GM12878 (cell line): ENCODE data around the gene DKK3. TPM values are rescaled to one million over a fixed set of nuclear protein-coding genes. Genes with fewer than 3 reads are reported as not detected.

Experiments used
- ATAC-seq: fragments of 200-7000 bp; cut with Tn5 transposase; 3 replicates; pipeline ENCODE4 v1.9.1; 2020; ENCODE audit warnings: mild to moderate bottlenecking, moderate library complexity
- Bru-seq: library from RNA; stranded (reverse); fragments of 400-500 nt; gene quantifications from one replicate; lab custom pipeline; 2021; lab: Mats Ljungman, UMichigan
- BruChase-seq, 2 experiments: library from RNA; stranded (reverse); fragments of 400-500 nt; gene quantifications; one replicate each; lab custom pipeline; 2021; lab: Mats Ljungman, UMichigan
- BruUV-seq: library from RNA; stranded (reverse); fragments of 400-500 nt; replicated peaks from 2 replicates; lab custom pipeline; 2021; lab: Mats Ljungman, UMichigan
- CTCF ChIA-PET: fragments of 300-600 bp; sonication (Branson Sonifier 250); formaldehyde crosslinking; extraction: SDS; loops from one replicate; lab custom pipeline; 2021; ENCODE audit warnings: inconsistent platforms; lab: Yijun Ruan, JAX
- POLR2A ChIA-PET: fragments of 350-600 bp; formaldehyde crosslinking; extraction: SDS; loops from one replicate; lab custom pipeline; 2021; ENCODE audit warnings: inconsistent platforms; lab: Charles Lee
- RAD21 ChIA-PET: fragments of 300-600 bp; sonication (Branson Sonifier 250); formaldehyde crosslinking; loops from one replicate; lab custom pipeline; 2023; ENCODE audit warnings: antibody characterized with exemption; ENCODE audit not compliant: unreplicated experiment; lab: Charles Lee
- SMC1A ChIA-PET: fragments of 300-600 bp; sonication (Branson Sonifier 250); formaldehyde crosslinking; loops from one replicate; lab custom pipeline; 2023; ENCODE audit not compliant: unreplicated experiment, uncharacterized antibody; lab: Charles Lee
- DNase-seq: peaks from one replicate; pipeline ENCODE4 v3.0.0-alpha.2; 2011; ENCODE audit warnings: low read depth, low spot score
- FAIRE-seq: peaks from 3 replicates; lab custom pipeline; 2011; peaks lifted over from hg19 to GRCh38; lab: Jason Lieb, UNC
- H2AFZ ChIP-seq: 2 replicates; pipeline ENCODE4 v1.6.0; 2011; ENCODE audit warnings: low read depth, low read length, control low read depth; ENCODE audit not compliant: control insufficient read depth
- H3K27ac ChIP-seq: 2 replicates; pipeline ENCODE4 v1.5.1; 2011; ENCODE audit warnings: control low read depth; ENCODE audit not compliant: control insufficient read depth, insufficient read depth
- H3K27me3 ChIP-seq, 2 experiments: replicated peaks in 1 of 2; 2 replicates each; pipeline versions ENCODE4 v1.6.0 to v1.6.1; 2011; ENCODE audit warnings: low read length in 1 of 2; ENCODE audit not compliant: control insufficient read depth in 2 of 2, insufficient read depth in 2 of 2
- H3K36me3 ChIP-seq, 2 experiments: 2 replicates each; pipeline ENCODE4 v1.5.1; 2011; ENCODE audit warnings: low read length in 1 of 2; ENCODE audit not compliant: control insufficient read depth in 2 of 2, insufficient read depth in 2 of 2
- H3K4me1 ChIP-seq: 2 replicates; pipeline ENCODE4 v1.6.1; 2011; ENCODE audit warnings: mild to moderate bottlenecking, low read length, moderate library complexity, mixed read lengths; ENCODE audit not compliant: control insufficient read depth, insufficient read depth
- H3K4me2 ChIP-seq: 2 replicates; pipeline ENCODE4 v1.6.0; 2011; ENCODE audit warnings: control low read depth; ENCODE audit not compliant: control insufficient read depth, insufficient read depth
- H3K4me3 ChIP-seq: fragments of 200-600 bp; sonication (generic); 2 replicates; pipeline ENCODE4 v1.5.1; 2016
- H3K79me2 ChIP-seq: 2 replicates; pipeline ENCODE4 v1.6.0; 2011; ENCODE audit warnings: low read length; ENCODE audit not compliant: control insufficient read depth, insufficient read depth
- H3K9ac ChIP-seq: 2 replicates; pipeline ENCODE4 v1.8.0; 2011; ENCODE audit warnings: low read length, control low read depth, mixed read lengths; ENCODE audit not compliant: control insufficient read depth, insufficient read depth
- H3K9me3 ChIP-seq: replicated peaks from 3 replicates; pipeline ENCODE4 v1.5.1; 2011; ENCODE audit warnings: mild to moderate bottlenecking, low read length; ENCODE audit not compliant: control insufficient read depth, insufficient read depth
- H4K20me1 ChIP-seq: 2 replicates; pipeline ENCODE4 v1.6.0; 2011; ENCODE audit not compliant: control insufficient read depth, insufficient read depth
- ASH2L ChIP-seq: fragments of 300-600, 200-600 bp; sonication (generic); IDR thresholded peaks from 2 replicates; pipeline ENCODE4 v1.6.1; 2017; ENCODE audit warnings: low read depth, mild to moderate bottlenecking, borderline replicate concordance
- ATF7 ChIP-seq: fragments of 450-650 bp; IDR thresholded peaks from 2 replicates; pipeline ENCODE4 v1.6.1; 2016; ENCODE audit warnings: low read depth, mild to moderate bottlenecking
- BCL11A ChIP-seq: IDR thresholded peaks from 2 replicates; pipeline ENCODE4 v1.6.1; 2011; ENCODE audit warnings: low read depth, low read length
- CHD2 ChIP-seq: IDR thresholded peaks from 2 replicates; pipeline ENCODE4 v1.6.1; 2011; ENCODE audit warnings: low read depth, low read length, improper control_type of control experiment, borderline replicate concordance
- ETV6 ChIP-seq, 2 experiments: fragments of 450-650 bp in 1 of 2; IDR thresholded peaks in 1 of 2; conservative IDR thresholded peaks in 1 of 2; 2 replicates each; pipeline ENCODE4 v1.6.1; 2014; ENCODE audit warnings: antibody characterized with exemption in 1 of 2, borderline replicate concordance in 1 of 2, low read depth in 1 of 2, mild to moderate bottlenecking in 1 of 2, moderate library complexity in 1 of 2
- FOS ChIP-seq: IDR thresholded peaks from 3 replicates; pipeline ENCODE4 v1.6.1; 2011; ENCODE audit warnings: borderline replicate concordance; ENCODE audit not compliant: insufficient read length; ENCODE audit errors: extremely low read depth
- HDAC2 ChIP-seq: fragments of 200-600 bp; sonication (generic); IDR thresholded peaks from 2 replicates; pipeline ENCODE4 v1.6.1; 2017
- KAT2A ChIP-seq: conservative IDR thresholded peaks from 2 replicates; pipeline ENCODE4 v1.6.1; 2011; ENCODE audit warnings: low read depth, low read length; ENCODE audit not compliant: control insufficient read depth
- MTA2 ChIP-seq: fragments of 450-650 bp; IDR thresholded peaks from 2 replicates; pipeline ENCODE4 v1.6.1; 2016; ENCODE audit warnings: low read depth, mild to moderate bottlenecking, moderate library complexity
- NFYB ChIP-seq: IDR thresholded peaks from 2 replicates; pipeline ENCODE4 v1.6.1; 2011; ENCODE audit warnings: low read depth, mild to moderate bottlenecking, low read length, improper control_type of control experiment, moderate library complexity; ENCODE audit not compliant: insufficient read depth
- PAX5 ChIP-seq: IDR thresholded peaks from 2 replicates; pipeline ENCODE4 v1.6.1; 2011; ENCODE audit warnings: low read depth, low read length, borderline replicate concordance
- POU2F2 ChIP-seq: IDR thresholded peaks from 3 replicates; pipeline ENCODE4 v1.6.1; 2011; ENCODE audit warnings: low read depth, mild to moderate bottlenecking, low read length, borderline replicate concordance
- YBX1 ChIP-seq: fragments of 450-650 bp; IDR thresholded peaks from 2 replicates; pipeline ENCODE4 v1.6.1; 2016; ENCODE audit warnings: antibody characterized with exemption
- WGBS: methylation state at CpG from one replicate; pipeline ENCODE4 v1.1.6; 2016; ENCODE audit warnings: low lambda C conversion rate; ENCODE audit not compliant: insufficient replicate concordance, insufficient coverage; ENCODE audit errors: missing lambda C conversion rate; 5-methylcytosine and 5-hydroxymethylcytosine counted together
- in situ Hi-C: fragments of 300-500 bp; cut with MboI; formaldehyde crosslinking; loops from 9 replicates; pipeline ENCODE4 v1.14.3; 2018; ENCODE audit warnings: mixed read lengths
- intact Hi-C: fragments of 100-400 bp; cut with micrococcal nuclease; formaldehyde crosslinking; loops from one replicate; pipeline ENCODE4 v1.14.2; 2022; ENCODE audit not compliant: unreplicated experiment
- long read RNA-seq, 2 experiments: library from polyadenylated mRNA; unstranded; transcript quantifications; one replicate each; pipeline ENCODE4 v2.0.0, GENCODE V29; 2019 to 2020
- polyA minus RNA-seq, 3 experiments: library from RNA; depleted of rRNA, polyadenylated mRNA; stranded (reverse); fragments of >200 nt; gene quantifications; 2 replicates each; pipeline ENCODE4 v1.2.3, GENCODE V29; 2011
- polyA plus RNA-seq, 11 experiments: library from polyadenylated mRNA; depleted of rRNA in 4 of 11; unstranded in 6 of 11; stranded (reverse) in 5 of 11; fragments of >200 nt; fragmentation: Nextera tagmentation in 4 of 11; fragmentation: Illumina TruSeq in 1 of 11; extraction: Ambion mirVana in 4 of 11; extraction: Trizol in 1 of 11; gene quantifications; 1 replicate in 1 of 11; 2 replicates in 10 of 11; pipeline versions ENCODE4 v1.2.1 to v1.2.3, GENCODE V29; 2011 to 2016; ENCODE audit warnings: inconsistent platforms in 2 of 11, missing spikeins in 2 of 11, low read depth in 1 of 11
- total RNA-seq, 4 experiments: library from RNA; depleted of rRNA in 3 of 4; stranded (reverse); fragments of >200 nt in 3 of 4; fragmentation: Illumina TruSeq in 1 of 4; extraction: Trizol in 1 of 4; gene quantifications; 2 replicates each; pipeline versions ENCODE4 v1.2.1 to v1.2.3, GENCODE V29; 2013 to 2021
- TF ChIP-seq, protein P1 (sequence below): fragments of 450-650 bp; IDR thresholded peaks from 2 replicates; pipeline ENCODE4 v1.6.1; 2016; ENCODE audit warnings: mild to moderate bottlenecking
- TF ChIP-seq, protein P2 (sequence below): fragments of 450-650 bp; IDR thresholded peaks from 2 replicates; pipeline ENCODE4 v1.6.1; 2018; ENCODE audit warnings: mild to moderate bottlenecking, low read depth, moderate library complexity; ENCODE audit not compliant: partially characterized antibody

The DKK3 gene
- not detected in 2 replicates for total RNA-seq (2013; cell fraction: nucleolus; rRNA removed)
- not detected in 2 replicates for total RNA-seq (2014; rRNA removed)
- total RNA-seq (2014; rRNA removed; fragmentation: Illumina TruSeq; extraction: Trizol): not detected in 2 replicates
- 0.15 and 0.43 TPM in 2 replicates for total RNA-seq (2021)
- polyA plus RNA-seq (2011; ENCODE audit: low read depth): not detected
- 0.07 TPM in 1 of 2 replicates, not detected in the other for polyA plus RNA-seq (2011; rRNA removed)
- not detected in 2 replicates for polyA plus RNA-seq (2011; cell fraction: cytosol; rRNA removed)
- not detected in 2 replicates for polyA plus RNA-seq (2011; cell fraction: nucleus; rRNA removed)
- not detected in 2 replicates for polyA plus RNA-seq (2012)
- not detected in 2 replicates for polyA plus RNA-seq (2014; fragmentation: Illumina TruSeq; extraction: Trizol)
- polyA plus RNA-seq (2014; fragmentation: Nextera tagmentation; extraction: Ambion mirVana): not detected
- polyA plus RNA-seq (2014; rRNA removed): not detected in 2 replicates
- polyA plus RNA-seq (2016; fragmentation: Nextera tagmentation; extraction: Ambion mirVana): under 1 TPM in 1 of 2 experiments, not detected in 1; 0.16 TPM
- polyA minus RNA-seq (2011; rRNA and poly(A)+ RNA removed): 0.10 and 0.22 TPM in 2 replicates
- polyA minus RNA-seq (2011; cell fraction: cytosol; rRNA and poly(A)+ RNA removed): not detected in 2 replicates
- polyA minus RNA-seq (2011; cell fraction: nucleus; rRNA and poly(A)+ RNA removed): not detected in 2 replicates
- percentile 4 among the genes with signal in this experiment for Bru-seq, nascent RNA
- not detected for BruChase-seq, experiment 1, labeled RNA remaining after a 6-hour chase
- percentile 6 among the genes with signal in this experiment for BruChase-seq, experiment 2, labeled RNA remaining after a 2-hour chase
- long read RNA-seq, experiment 1: 0 reads
- long read RNA-seq, experiment 2: 0 reads

DNA sequence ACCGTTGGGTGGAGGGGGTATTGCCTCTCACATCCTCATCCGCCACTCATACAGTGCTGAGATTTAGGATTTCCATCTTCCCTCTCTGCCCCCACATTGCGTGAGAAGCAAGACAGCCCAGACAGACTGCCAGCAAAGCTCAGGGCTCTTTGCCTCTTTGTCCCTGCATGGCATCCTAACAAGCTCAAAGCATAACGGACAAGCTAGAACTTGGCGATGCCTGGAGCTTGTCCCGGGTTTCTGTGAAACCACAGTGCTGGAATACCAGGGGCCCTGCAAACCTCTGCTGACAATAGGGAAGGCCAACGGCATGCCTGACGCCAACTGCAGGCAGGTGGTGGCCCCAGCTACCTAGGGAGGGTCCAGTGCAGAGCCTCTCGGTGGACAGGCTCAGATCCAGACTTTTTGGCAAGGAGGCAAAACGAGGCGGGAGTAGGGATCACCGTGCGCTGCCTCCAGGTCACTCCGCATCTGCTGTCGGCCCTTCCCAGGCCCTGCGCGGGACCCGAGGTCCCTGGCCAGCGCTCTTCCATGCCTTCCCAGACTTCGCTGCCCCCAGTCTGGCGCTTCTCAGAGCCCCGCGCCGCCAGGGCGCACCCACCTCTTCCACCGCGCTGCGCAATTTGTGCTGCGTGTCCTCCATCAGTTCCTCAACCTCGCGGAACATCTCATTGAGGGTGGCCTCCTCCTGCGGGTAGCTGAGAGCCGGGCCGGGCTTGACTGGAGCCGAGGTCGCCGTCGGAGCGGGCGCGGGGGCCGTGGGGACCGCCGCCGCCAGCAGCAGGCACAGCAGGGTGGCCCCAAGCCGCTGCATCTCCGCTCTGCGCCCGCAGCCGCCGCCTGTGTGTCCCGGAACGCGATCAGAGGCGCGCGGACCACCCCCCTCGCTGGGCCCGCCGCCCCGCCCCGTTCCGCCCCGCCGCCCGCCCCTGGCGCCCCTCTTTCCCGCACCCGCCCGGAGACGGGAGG lies at the start of gene DKK3:
DKK3 (minus strand) TSS at position 858 of the 969 bp plus-strand sequence; CDS start at position 814, 44 bp downstream.
- H2AFZ ChIP-seq: no peak within 1 kb of the TSS
- DNase-seq (no peak), ATAC-seq (no peak), FAIRE-seq (no peak)
- H3K4me3 ChIP-seq: no peak within 1 kb of the TSS
- no peaks in the 10 kb centered on the region for H4K20me1 ChIP-seq
- H3K27me3 ChIP-seq: peaks cover 2 to 12% of the 10 kb centered on the region in 2 experiments
- H3K36me3 ChIP-seq: no peaks in the 10 kb centered on the region
- SMC1A ChIA-PET: no interaction called here
- in situ Hi-C loops (no loop called here), intact Hi-C loops (no loop called here)
- 37% methylated on average over 38 of the region's 71 CpGs for WGBS
- no peak within 1 kb of the TSS for H3K27ac ChIP-seq
- POLR2A ChIA-PET: no interaction called here
- no peaks in the 10 kb centered on the region for H3K79me2 ChIP-seq
- CTCF ChIA-PET: no interaction called here
- H3K9me3 ChIP-seq: no peaks in the 10 kb centered on the region
- no peak within 1 kb of the TSS for H3K9ac ChIP-seq
- RAD21 ChIA-PET: no interaction called here
- H3K4me1 ChIP-seq: no peaks in the 10 kb centered on the region
- BruUV-seq: no TSS peak
- no peak within 1 kb of the TSS for H3K4me2 ChIP-seq
- TF ChIP-seq, protein P1, sequence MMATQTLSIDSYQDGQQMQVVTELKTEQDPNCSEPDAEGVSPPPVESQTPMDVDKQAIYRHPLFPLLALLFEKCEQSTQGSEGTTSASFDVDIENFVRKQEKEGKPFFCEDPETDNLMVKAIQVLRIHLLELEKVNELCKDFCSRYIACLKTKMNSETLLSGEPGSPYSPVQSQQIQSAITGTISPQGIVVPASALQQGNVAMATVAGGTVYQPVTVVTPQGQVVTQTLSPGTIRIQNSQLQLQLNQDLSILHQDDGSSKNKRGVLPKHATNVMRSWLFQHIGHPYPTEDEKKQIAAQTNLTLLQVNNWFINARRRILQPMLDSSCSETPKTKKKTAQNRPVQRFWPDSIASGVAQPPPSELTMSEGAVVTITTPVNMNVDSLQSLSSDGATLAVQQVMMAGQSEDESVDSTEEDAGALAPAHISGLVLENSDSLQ: no peak
- TF ChIP-seq, protein P2, sequence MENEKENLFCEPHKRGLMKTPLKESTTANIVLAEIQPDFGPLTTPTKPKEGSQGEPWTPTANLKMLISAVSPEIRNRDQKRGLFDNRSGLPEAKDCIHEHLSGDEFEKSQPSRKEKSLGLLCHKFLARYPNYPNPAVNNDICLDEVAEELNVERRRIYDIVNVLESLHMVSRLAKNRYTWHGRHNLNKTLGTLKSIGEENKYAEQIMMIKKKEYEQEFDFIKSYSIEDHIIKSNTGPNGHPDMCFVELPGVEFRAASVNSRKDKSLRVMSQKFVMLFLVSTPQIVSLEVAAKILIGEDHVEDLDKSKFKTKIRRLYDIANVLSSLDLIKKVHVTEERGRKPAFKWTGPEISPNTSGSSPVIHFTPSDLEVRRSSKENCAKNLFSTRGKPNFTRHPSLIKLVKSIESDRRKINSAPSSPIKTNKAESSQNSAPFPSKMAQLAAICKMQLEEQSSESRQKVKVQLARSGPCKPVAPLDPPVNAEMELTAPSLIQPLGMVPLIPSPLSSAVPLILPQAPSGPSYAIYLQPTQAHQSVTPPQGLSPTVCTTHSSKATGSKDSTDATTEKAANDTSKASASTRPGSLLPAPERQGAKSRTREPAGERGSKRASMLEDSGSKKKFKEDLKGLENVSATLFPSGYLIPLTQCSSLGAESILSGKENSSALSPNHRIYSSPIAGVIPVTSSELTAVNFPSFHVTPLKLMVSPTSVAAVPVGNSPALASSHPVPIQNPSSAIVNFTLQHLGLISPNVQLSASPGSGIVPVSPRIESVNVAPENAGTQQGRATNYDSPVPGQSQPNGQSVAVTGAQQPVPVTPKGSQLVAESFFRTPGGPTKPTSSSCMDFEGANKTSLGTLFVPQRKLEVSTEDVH: no peak
- TF ChIP-seq ASH2L: no peak
- TF ChIP-seq POU2F2: no peak
- no peak for TF ChIP-seq NFYB
- TF ChIP-seq ATF7: no peak
- no peak for TF ChIP-seq KAT2A
- TF ChIP-seq ETV6 (conservative IDR thresholded peaks at IDR 0.05 in 1 of 2, IDR thresholded peaks at IDR 0.05 in 1 of 2; ENCODE audit: borderline replicate concordance in 1 of 2, low read depth in 1 of 2): no peak
- no peak for TF ChIP-seq CHD2
- TF ChIP-seq PAX5: no peak
- TF ChIP-seq YBX1: no peak
- TF ChIP-seq HDAC2: no peak
- no peak for TF ChIP-seq MTA2
- TF ChIP-seq BCL11A: no peak
- no peak for TF ChIP-seq FOS
